GM12878 (cell line): ENCODE measurements around the gene ARHGEF1. TPM values are rescaled to one million over a fixed set of nuclear protein-coding genes. Genes with fewer than 3 reads are reported as not detected.

ENCODE experiments used
- ATAC-seq: fragments of 200-7000 bp; cut with Tn5 transposase; 3 replicates; pipeline ENCODE4 v1.9.1; 2020; ENCODE audit warnings: mild to moderate bottlenecking, moderate library complexity
- BruUV-seq: library from RNA; stranded (reverse); fragments of 400-500 nt; replicated peaks from 2 replicates; lab custom pipeline; 2021; lab: Mats Ljungman, UMichigan
- CTCF ChIA-PET: fragments of 300-600 bp; sonication (Branson Sonifier 250); formaldehyde crosslinking; extraction: SDS; loops from one replicate; lab custom pipeline; 2021; ENCODE audit warnings: inconsistent platforms; lab: Yijun Ruan, JAX
- POLR2A ChIA-PET: fragments of 350-600 bp; formaldehyde crosslinking; extraction: SDS; loops from one replicate; lab custom pipeline; 2021; ENCODE audit warnings: inconsistent platforms; lab: Charles Lee
- RAD21 ChIA-PET: fragments of 300-600 bp; sonication (Branson Sonifier 250); formaldehyde crosslinking; loops from one replicate; lab custom pipeline; 2023; ENCODE audit warnings: antibody characterized with exemption; ENCODE audit not compliant: unreplicated experiment; lab: Charles Lee
- SMC1A ChIA-PET: fragments of 300-600 bp; sonication (Branson Sonifier 250); formaldehyde crosslinking; loops from one replicate; lab custom pipeline; 2023; ENCODE audit not compliant: unreplicated experiment, uncharacterized antibody; lab: Charles Lee
- DNase-seq: peaks from one replicate; pipeline ENCODE4 v3.0.0-alpha.2; 2011; ENCODE audit warnings: low read depth, low spot score
- FAIRE-seq: peaks from 3 replicates; lab custom pipeline; 2011; peaks lifted over from hg19 to GRCh38; lab: Jason Lieb, UNC
- H2AFZ ChIP-seq: 2 replicates; pipeline ENCODE4 v1.6.0; 2011; ENCODE audit warnings: low read depth, low read length, control low read depth; ENCODE audit not compliant: control insufficient read depth
- H3K27ac ChIP-seq: 2 replicates; pipeline ENCODE4 v1.5.1; 2011; ENCODE audit warnings: control low read depth; ENCODE audit not compliant: control insufficient read depth, insufficient read depth
- H3K27me3 ChIP-seq, 2 experiments: replicated peaks in 1 of 2; 2 replicates each; pipeline versions ENCODE4 v1.6.0 to v1.6.1; 2011; ENCODE audit warnings: low read length in 1 of 2; ENCODE audit not compliant: control insufficient read depth in 2 of 2, insufficient read depth in 2 of 2
- H3K36me3 ChIP-seq, 2 experiments: 2 replicates each; pipeline ENCODE4 v1.5.1; 2011; ENCODE audit warnings: low read length in 1 of 2; ENCODE audit not compliant: control insufficient read depth in 2 of 2, insufficient read depth in 2 of 2
- H3K4me1 ChIP-seq: 2 replicates; pipeline ENCODE4 v1.6.1; 2011; ENCODE audit warnings: mild to moderate bottlenecking, low read length, moderate library complexity, mixed read lengths; ENCODE audit not compliant: control insufficient read depth, insufficient read depth
- H3K4me2 ChIP-seq: 2 replicates; pipeline ENCODE4 v1.6.0; 2011; ENCODE audit warnings: control low read depth; ENCODE audit not compliant: control insufficient read depth, insufficient read depth
- H3K4me3 ChIP-seq: fragments of 200-600 bp; sonication (generic); 2 replicates; pipeline ENCODE4 v1.5.1; 2016
- H3K79me2 ChIP-seq: 2 replicates; pipeline ENCODE4 v1.6.0; 2011; ENCODE audit warnings: low read length; ENCODE audit not compliant: control insufficient read depth, insufficient read depth
- H3K9ac ChIP-seq: 2 replicates; pipeline ENCODE4 v1.8.0; 2011; ENCODE audit warnings: low read length, control low read depth, mixed read lengths; ENCODE audit not compliant: control insufficient read depth, insufficient read depth
- H3K9me3 ChIP-seq: replicated peaks from 3 replicates; pipeline ENCODE4 v1.5.1; 2011; ENCODE audit warnings: mild to moderate bottlenecking, low read length; ENCODE audit not compliant: control insufficient read depth, insufficient read depth
- H4K20me1 ChIP-seq: 2 replicates; pipeline ENCODE4 v1.6.0; 2011; ENCODE audit not compliant: control insufficient read depth, insufficient read depth
- BCLAF1 ChIP-seq: fragments of 450-650 bp; IDR thresholded peaks from 2 replicates; pipeline ENCODE4 v1.6.1; 2017; ENCODE audit warnings: antibody characterized with exemption, mild to moderate bottlenecking, moderate library complexity
- BRCA1 ChIP-seq: IDR thresholded peaks from 2 replicates; pipeline ENCODE4 v1.6.1; 2011; ENCODE audit warnings: low read depth, low read length, improper control_type of control experiment
- CBX3 ChIP-seq: fragments of 200-600 bp; sonication (generic); IDR thresholded peaks from 2 replicates; pipeline ENCODE4 v1.6.1; 2016; ENCODE audit warnings: low read depth, borderline replicate concordance
- CEBPB ChIP-seq, 2 experiments: fragments of 150-350 bp in 1 of 2; IDR thresholded peaks; 2 replicates each; pipeline ENCODE4 v1.6.1; 2012 to 2014; ENCODE audit warnings: low read depth in 2 of 2, low read length in 2 of 2, borderline replicate concordance in 1 of 2, inconsistent platforms in 1 of 2
- EED ChIP-seq: sonication (generic); IDR thresholded peaks from 2 replicates; pipeline ENCODE4 v1.6.1; 2016; ENCODE audit warnings: antibody characterized with exemption, low read depth
- IKZF1 ChIP-seq: fragments of 450-650 bp; conservative IDR thresholded peaks from 2 replicates; pipeline ENCODE4 v1.6.1; 2017; ENCODE audit warnings: antibody characterized with exemption, mild to moderate bottlenecking
- KLF5 ChIP-seq: fragments of 450-650 bp; IDR thresholded peaks from 2 replicates; pipeline ENCODE4 v1.6.1; 2014; ENCODE audit warnings: mild to moderate bottlenecking; ENCODE audit not compliant: partially characterized antibody
- MTA2 ChIP-seq: fragments of 450-650 bp; IDR thresholded peaks from 2 replicates; pipeline ENCODE4 v1.6.1; 2016; ENCODE audit warnings: low read depth, mild to moderate bottlenecking, moderate library complexity
- PAX5 ChIP-seq: IDR thresholded peaks from 2 replicates; pipeline ENCODE4 v1.6.1; 2011; ENCODE audit warnings: low read depth, low read length, borderline replicate concordance
- POLR2A ChIP-seq: IDR thresholded peaks from 2 replicates; pipeline ENCODE4 v1.6.1; 2011; ENCODE audit warnings: low read depth, mild to moderate bottlenecking, low read length
- REST ChIP-seq: IDR thresholded peaks from 2 replicates; pipeline ENCODE4 v1.6.1; 2012; ENCODE audit warnings: mild to moderate bottlenecking, low read depth, low read length
- WGBS: methylation state at CpG from one replicate; pipeline ENCODE4 v1.1.6; 2016; ENCODE audit warnings: low lambda C conversion rate; ENCODE audit not compliant: insufficient replicate concordance, insufficient coverage; ENCODE audit errors: missing lambda C conversion rate; 5-methylcytosine and 5-hydroxymethylcytosine counted together
- in situ Hi-C: fragments of 300-500 bp; cut with MboI; formaldehyde crosslinking; loops from 9 replicates; pipeline ENCODE4 v1.14.3; 2018; ENCODE audit warnings: mixed read lengths
- intact Hi-C: fragments of 100-400 bp; cut with micrococcal nuclease; formaldehyde crosslinking; loops from one replicate; pipeline ENCODE4 v1.14.2; 2022; ENCODE audit not compliant: unreplicated experiment
- polyA plus RNA-seq, 11 experiments: library from polyadenylated mRNA; depleted of rRNA in 4 of 11; unstranded in 6 of 11; stranded (reverse) in 5 of 11; fragments of >200 nt; fragmentation: Nextera tagmentation in 4 of 11; fragmentation: Illumina TruSeq in 1 of 11; extraction: Ambion mirVana in 4 of 11; extraction: Trizol in 1 of 11; gene quantifications; 1 replicate in 1 of 11; 2 replicates in 10 of 11; pipeline versions ENCODE4 v1.2.1 to v1.2.3, GENCODE V29; 2011 to 2016; ENCODE audit warnings: inconsistent platforms in 2 of 11, missing spikeins in 2 of 11, low read depth in 1 of 11
- total RNA-seq, 4 experiments: library from RNA; depleted of rRNA in 3 of 4; stranded (reverse); fragments of >200 nt in 3 of 4; fragmentation: Illumina TruSeq in 1 of 4; extraction: Trizol in 1 of 4; gene quantifications; 2 replicates each; pipeline versions ENCODE4 v1.2.1 to v1.2.3, GENCODE V29; 2013 to 2021
- TF ChIP-seq, protein P1 (sequence below): fragments of 450-650 bp; IDR thresholded peaks from 2 replicates; pipeline ENCODE4 v1.6.1; 2016; ENCODE audit warnings: mild to moderate bottlenecking, moderate library complexity, borderline replicate concordance
- TF ChIP-seq, protein P2 (sequence below): IDR thresholded peaks from 2 replicates; pipeline ENCODE4 v1.6.1; 2012; ENCODE audit warnings: low read length, inconsistent platforms

Gene ARHGEF1
- total and polyA plus RNA-seq, 10 of the 15 experiments (the other 5 are each of a cell fraction or from before 2014, with no cell fraction given), result 1.2 to 207 (median 53.9) TPM

DNA sequence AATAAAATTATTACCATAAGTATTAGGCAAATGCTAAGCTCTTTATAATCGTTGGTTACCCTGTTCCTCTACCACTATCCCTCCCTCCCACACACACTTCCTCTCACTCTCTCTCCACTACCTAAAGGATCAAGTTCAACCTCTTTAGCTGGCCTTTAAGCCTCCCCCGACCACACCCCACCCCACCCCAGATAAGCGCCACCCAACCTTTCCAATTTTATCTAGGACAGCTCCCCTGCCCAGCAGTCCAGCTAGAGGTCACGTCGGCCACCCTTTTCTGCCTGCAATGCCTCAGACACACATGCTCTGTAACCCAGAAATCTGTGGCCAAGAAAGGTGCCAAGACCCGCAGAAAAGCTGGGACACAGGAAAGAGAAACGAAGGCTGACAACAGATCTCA, 39.6 kb upstream of the ARHGEF1 start:
- FAIRE-seq, result no peak
- no peak for ATAC-seq
- ChIA-PET CTCF (interaction anchor here (1.1 to 1.6 kb wide), 3 partner anchors 8 to 90 kb away, joined by 3 to 4 read pairs (median 4); no protein-coding TSS in a partner anchor), POLR2A (interaction anchor here (0.6 kb wide), 1 partner anchor 42 kb away, joined by 3 read pairs; no protein-coding TSS in a partner anchor), RAD21 (no interaction called here), SMC1A (no interaction called here)
- Histone ChIP-seq H4K20me1 (no peaks in the 10 kb centered on the region), H3K79me2 (no peaks in the 10 kb centered on the region), H3K36me3 (no peaks in the 10 kb centered on the region), H2AFZ (no peak overlapping the region), H3K4me1 (no peaks in the 10 kb centered on the region), H3K27ac (no peak overlapping the region), H3K9me3 (no peaks in the 10 kb centered on the region), H3K4me2 (no peak overlapping the region), H3K4me3 (no peak overlapping the region), H3K9ac (no peak overlapping the region), H3K27me3 (peaks cover 3 to 4% of the 10 kb centered on the region in 2 experiments; a peak in 2 of 4 replicates)
- DNase-seq, result no peak
- intact Hi-C loops (no loop called here), in situ Hi-C loops (no loop called here)
- WGBS, result 43% methylated on average over 6 of the region's 7 CpGs
- BruUV-seq, result no TSS peak
- no peak for TF ChIP-seq PAX5
- no peak for TF ChIP-seq BCLAF1
- no peak for TF ChIP-seq REST
- TF ChIP-seq, protein P1, sequence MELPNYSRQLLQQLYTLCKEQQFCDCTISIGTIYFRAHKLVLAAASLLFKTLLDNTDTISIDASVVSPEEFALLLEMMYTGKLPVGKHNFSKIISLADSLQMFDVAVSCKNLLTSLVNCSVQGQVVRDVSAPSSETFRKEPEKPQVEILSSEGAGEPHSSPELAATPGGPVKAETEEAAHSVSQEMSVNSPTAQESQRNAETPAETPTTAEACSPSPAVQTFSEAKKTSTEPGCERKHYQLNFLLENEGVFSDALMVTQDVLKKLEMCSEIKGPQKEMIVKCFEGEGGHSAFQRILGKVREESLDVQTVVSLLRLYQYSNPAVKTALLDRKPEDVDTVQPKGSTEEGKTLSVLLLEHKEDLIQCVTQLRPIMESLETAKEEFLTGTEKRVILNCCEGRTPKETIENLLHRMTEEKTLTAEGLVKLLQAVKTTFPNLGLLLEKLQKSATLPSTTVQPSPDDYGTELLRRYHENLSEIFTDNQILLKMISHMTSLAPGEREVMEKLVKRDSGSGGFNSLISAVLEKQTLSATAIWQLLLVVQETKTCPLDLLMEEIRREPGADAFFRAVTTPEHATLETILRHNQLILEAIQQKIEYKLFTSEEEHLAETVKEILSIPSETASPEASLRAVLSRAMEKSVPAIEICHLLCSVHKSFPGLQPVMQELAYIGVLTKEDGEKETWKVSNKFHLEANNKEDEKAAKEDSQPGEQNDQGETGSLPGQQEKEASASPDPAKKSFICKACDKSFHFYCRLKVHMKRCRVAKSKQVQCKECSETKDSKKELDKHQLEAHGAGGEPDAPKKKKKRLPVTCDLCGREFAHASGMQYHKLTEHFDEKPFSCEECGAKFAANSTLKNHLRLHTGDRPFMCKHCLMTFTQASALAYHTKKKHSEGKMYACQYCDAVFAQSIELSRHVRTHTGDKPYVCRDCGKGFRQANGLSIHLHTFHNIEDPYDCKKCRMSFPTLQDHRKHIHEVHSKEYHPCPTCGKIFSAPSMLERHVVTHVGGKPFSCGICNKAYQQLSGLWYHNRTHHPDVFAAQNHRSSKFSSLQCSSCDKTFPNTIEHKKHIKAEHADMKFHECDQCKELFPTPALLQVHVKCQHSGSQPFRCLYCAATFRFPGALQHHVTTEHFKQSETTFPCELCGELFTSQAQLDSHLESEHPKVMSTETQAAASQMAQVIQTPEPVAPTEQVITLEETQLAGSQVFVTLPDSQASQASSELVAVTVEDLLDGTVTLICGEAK, result no peak
- no peak for TF ChIP-seq CEBPB (IDR thresholded peaks at IDR 0.05; ENCODE audit: borderline replicate concordance in 1 of 2, low read depth in 2 of 2, low read length in 2 of 2)
- TF ChIP-seq, protein P2, sequence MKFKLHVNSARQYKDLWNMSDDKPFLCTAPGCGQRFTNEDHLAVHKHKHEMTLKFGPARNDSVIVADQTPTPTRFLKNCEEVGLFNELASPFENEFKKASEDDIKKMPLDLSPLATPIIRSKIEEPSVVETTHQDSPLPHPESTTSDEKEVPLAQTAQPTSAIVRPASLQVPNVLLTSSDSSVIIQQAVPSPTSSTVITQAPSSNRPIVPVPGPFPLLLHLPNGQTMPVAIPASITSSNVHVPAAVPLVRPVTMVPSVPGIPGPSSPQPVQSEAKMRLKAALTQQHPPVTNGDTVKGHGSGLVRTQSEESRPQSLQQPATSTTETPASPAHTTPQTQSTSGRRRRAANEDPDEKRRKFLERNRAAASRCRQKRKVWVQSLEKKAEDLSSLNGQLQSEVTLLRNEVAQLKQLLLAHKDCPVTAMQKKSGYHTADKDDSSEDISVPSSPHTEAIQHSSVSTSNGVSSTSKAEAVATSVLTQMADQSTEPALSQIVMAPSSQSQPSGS, result no peak
- no peak for TF ChIP-seq CBX3
- TF ChIP-seq BRCA1, result no peak
- no peak for TF ChIP-seq MTA2
- no peak for TF ChIP-seq KLF5
- TF ChIP-seq IKZF1, result no peak
- TF ChIP-seq POLR2A, result no peak
- no peak for TF ChIP-seq EED
